SU-DHL-6 (cell line): ENCODE measurements around the gene OGG1.
A peak's percentile ranks its signal among the peaks of the same experiment; 100 is the strongest.

Experiments used
- H2AFZ ChIP-seq: fragments of 200-600 bp; sonication (generic); 2 replicates; pipeline ENCODE4 v1.6.1; 2014; ENCODE audit warnings: low read depth, mild to moderate bottlenecking, moderate library complexity, mixed read lengths, antibody characterized with exemption, low read length; ENCODE audit not compliant: severe bottlenecking
- H3F3A ChIP-seq: fragments of 200-600 bp; shearing (Covaris generic); 2 replicates; pipeline ENCODE4 v1.6.0; 2016; ENCODE audit warnings: antibody characterized with exemption, mild to moderate bottlenecking; ENCODE audit not compliant: insufficient read depth
- H3K27ac ChIP-seq: fragments of 200-600 bp; sonication (generic); 2 replicates; pipeline ENCODE4 v1.5.1; 2016; ENCODE audit warnings: low read depth, mild to moderate bottlenecking, low read length, moderate library complexity, mixed read lengths
- H3K27me3 ChIP-seq: fragments of 200-600 bp; sonication (generic), shearing (Covaris generic); 2 replicates; pipeline ENCODE4 v1.6.0; 2014; ENCODE audit warnings: mild to moderate bottlenecking, low read length
- H3K36me3 ChIP-seq: fragments of 200-600 bp; sonication (generic); 2 replicates; pipeline ENCODE4 v1.6.1; 2014; ENCODE audit warnings: mild to moderate bottlenecking, low read length, mixed read lengths
- H3K4me2 ChIP-seq: fragments of 300-600, 200-600 bp; shearing (Covaris generic), sonication (generic); 2 replicates; pipeline ENCODE4 v1.6.0; 2014; ENCODE audit warnings: low read length, low read depth, mild to moderate bottlenecking; ENCODE audit not compliant: poor library complexity, severe bottlenecking
- H3K4me3 ChIP-seq: fragments of 200-600 bp; sonication (generic); 2 replicates; pipeline ENCODE4 v1.5.1; 2014; ENCODE audit warnings: antibody characterized with exemption, low read length, mild to moderate bottlenecking, mixed read lengths; ENCODE audit not compliant: insufficient read depth, poor library complexity, severe bottlenecking
- H3K79me2 ChIP-seq: fragments of 200-600 bp; sonication (generic); 2 replicates; pipeline ENCODE4 v1.6.1; 2014; ENCODE audit warnings: mild to moderate bottlenecking, low read length, moderate library complexity; ENCODE audit not compliant: insufficient read depth
- H3K9ac ChIP-seq: fragments of 200-600 bp; sonication (generic); 2 replicates; pipeline ENCODE4 v1.7.0; 2014; ENCODE audit warnings: mild to moderate bottlenecking, low read length
- H3K9me2 ChIP-seq: fragments of 200-600 bp; sonication (generic); replicated peaks from 2 replicates; pipeline ENCODE4 v1.6.1; 2014; ENCODE audit warnings: low read length; ENCODE audit not compliant: insufficient read depth
- H3K9me3 ChIP-seq: fragments of 200-600 bp; sonication (generic); 2 replicates; pipeline ENCODE4 v1.6.1; 2014; ENCODE audit warnings: low read length, mixed read lengths; ENCODE audit not compliant: insufficient read depth
- H4K20me1 ChIP-seq: fragments of 200-600 bp; sonication (generic); 2 replicates; pipeline ENCODE4 v1.6.1; 2014; ENCODE audit warnings: low read depth, mild to moderate bottlenecking, antibody characterized with exemption, low read length, moderate library complexity, mixed read lengths
- CTCF ChIP-seq: fragments of 200-600 bp; sonication (generic); IDR thresholded peaks from one replicate; pipeline ENCODE4 v1.5.1; 2017; ENCODE audit warnings: antibody characterized with exemption, mild to moderate bottlenecking, low read length, moderate library complexity; ENCODE audit not compliant: insufficient read depth, poor library complexity, severe bottlenecking
- EZH2phosphoT487 ChIP-seq: fragments of 200-600 bp; sonication (generic), shearing (Covaris generic); conservative IDR thresholded peaks from 2 replicates; pipeline ENCODE4 v1.6.1; 2018; ENCODE audit warnings: mild to moderate bottlenecking, antibody characterized with exemption, low read length, moderate library complexity, mixed read lengths

OGG1 gene

GRCh38 chr3:9782770-9783169, 33.0 kb downstream of the OGG1 start:
- no peak overlapping the region for H3K9ac ChIP-seq
- no peaks in the 10 kb centered on the region for H3K27me3 ChIP-seq

GRCh38 chr3:9783954-9784353, 34.2 kb downstream of the OGG1 start:
- no peaks in the 10 kb centered on the region for H3K9me3 ChIP-seq
- H3K4me2 ChIP-seq: no peak overlapping the region
- no peak overlapping the region for H3K4me3 ChIP-seq
- H3K36me3 ChIP-seq: peaks cover 6% of the 10 kb centered on the region; the same call in 1 of the 2 replicates
- no peak overlapping the region for H3K27ac ChIP-seq
- no peaks in the 10 kb centered on the region for H4K20me1 ChIP-seq
- H2AFZ ChIP-seq: no peak overlapping the region
- H3K9me2 ChIP-seq: no peaks in the 10 kb centered on the region
- H3F3A ChIP-seq: peaks cover 40% of the 10 kb centered on the region
- no peaks in the 10 kb centered on the region for H3K79me2 ChIP-seq
- no peak overlapping the region for H3K9ac ChIP-seq
- TF ChIP-seq EZH2phosphoT487 (no peak), CTCF (no peak)
- no peaks in the 10 kb centered on the region for H3K27me3 ChIP-seq

More at GRCh38 chr3:9782770-9783169, 33.0 kb downstream of the OGG1 start:
- Histone ChIP-seq H3F3A (peaks cover 37% of the 10 kb centered on the region), H2AFZ (no peak overlapping the region), H3K36me3 (peaks cover 8% of the 10 kb centered on the region; the same call in 1 of the 2 replicates), H3K4me2 (no peak overlapping the region), H3K4me3 (no peak overlapping the region), H3K79me2 (no peaks in the 10 kb centered on the region), H4K20me1 (no peaks in the 10 kb centered on the region), H3K27ac (peak overlapping the region; percentile 91), H3K9me3 (no peaks in the 10 kb centered on the region), H3K9me2 (no peaks in the 10 kb centered on the region)
- TF ChIP-seq CTCF (no peak), EZH2phosphoT487 (no peak)

GRCh38 chr3:9784965-9785364, 35.2 kb downstream of the OGG1 start:
- Histone ChIP-seq H3K4me3 (no peak overlapping the region), H3K79me2 (no peaks in the 10 kb centered on the region), H3K27me3 (no peaks in the 10 kb centered on the region), H3K4me2 (no peak overlapping the region), H3K27ac (no peak overlapping the region), H2AFZ (no peak overlapping the region), H3K9me2 (no peaks in the 10 kb centered on the region), H3K9me3 (no peaks in the 10 kb centered on the region), H3K9ac (no peak overlapping the region), H3F3A (peaks cover 35% of the 10 kb centered on the region), H3K36me3 (0 out of 2 replicates have a peak, but pooled peaks cover 3% of the 10 kb centered on the region), H4K20me1 (no peaks in the 10 kb centered on the region)
- no peak for TF ChIP-seq CTCF
- TF ChIP-seq EZH2phosphoT487: no peak

GRCh38 chr3:9785602-9786001, 35.9 kb downstream of the OGG1 start:
- H3K27ac ChIP-seq: no peak overlapping the region

More at GRCh38 chr3:9785602-9786001, 35.9 kb downstream of the OGG1 start:
- TF ChIP-seq EZH2phosphoT487 (no peak), CTCF (no peak)
- no peak overlapping the region for H3K4me3 ChIP-seq
- no peaks in the 10 kb centered on the region for H3K79me2 ChIP-seq
- no peaks in the 10 kb centered on the region for H3K9me3 ChIP-seq
- H3K27me3 ChIP-seq: no peaks in the 10 kb centered on the region
- no peak overlapping the region for H3K9ac ChIP-seq
- H3K9me2 ChIP-seq: no peaks in the 10 kb centered on the region
- no peak overlapping the region for H3K4me2 ChIP-seq
- H3K36me3 ChIP-seq: 0 out of 2 replicates have a peak, but pooled peaks cover 3% of the 10 kb centered on the region
- no peaks in the 10 kb centered on the region for H4K20me1 ChIP-seq
- H2AFZ ChIP-seq: no peak overlapping the region
- H3F3A ChIP-seq: peaks cover 31% of the 10 kb centered on the region
